Skin of body (tissue), 2 donors: ENCODE results near the gene SEC14L1. TPM values are rescaled to one million over a fixed set of nuclear protein-coding genes. Genes with fewer than 3 reads are reported as not detected.
"Not testable (repeated sequence)": the region's sequence is repeated elsewhere in the genome, so short reads cannot be mapped to it uniquely, and the experiment has no call there.

Experiments used
- DNase-seq: peaks from one replicate; lab custom pipeline; 2025; lab: John Stamatoyannopoulos, UW
- total RNA-seq: library from RNA; depleted of rRNA; stranded (reverse); fragments of >200 nt; gene quantifications from one replicate; pipeline ENCODE4 v1.2.3, GENCODE V29; 2014

Gene SEC14L1
- 56.4 TPM for total RNA-seq

GRCh38 chr17:77140878-77141767 lies at the start of gene SEC14L1:
SEC14L1 (plus strand) TSS chr17:77140969; CDS start chr17:77143597, 2,628 bp downstream.
- DNase-seq = no peak

- no peak for DNase-seq
Measured at GRCh38 chr17:77092025-77092424, 48.7 kb upstream of the SEC14L1 start.

GRCh38 chr17:77095461-77095860 lies 45.3 kb upstream of the SEC14L1 start:
- DNase-seq = no peak

GRCh38 chr17:77096570-77097214 lies 44.1 kb upstream of the SEC14L1 start:
- DNase-seq = peak; percentile 48

- no peak for DNase-seq
Measured at GRCh38 chr17:77097631-77098180, 43.1 kb upstream of the SEC14L1 start.

GRCh38 chr17:77098884-77099545 lies 41.8 kb upstream of the SEC14L1 start:
- peak; percentile 75 for DNase-seq

GRCh38 chr17:77099997-77100396 lies 40.8 kb upstream of the SEC14L1 start:
- no peak for DNase-seq

- DNase-seq = no peak
Measured at GRCh38 chr17:77101521-77102410, 39.0 kb upstream of the SEC14L1 start.

GRCh38 chr17:77102411-77103134 lies 38.2 kb upstream of the SEC14L1 start:
- not testable (repeated sequence) for DNase-seq

- no peak for DNase-seq
Measured at GRCh38 chr17:77105706-77106105, 35.1 kb upstream of the SEC14L1 start.

- no peak for DNase-seq
Measured at GRCh38 chr17:77106874-77107358, 33.9 kb upstream of the SEC14L1 start.

GRCh38 chr17:77107506-77108433 lies 33.0 kb upstream of the SEC14L1 start:
- DNase-seq = peak; percentile 42

GRCh38 chr17:77109159-77109759 lies 31.5 kb upstream of the SEC14L1 start:
- no peak for DNase-seq

- peak; percentile 86 for DNase-seq
Measured at GRCh38 chr17:77109764-77110359, 30.9 kb upstream of the SEC14L1 start.

GRCh38 chr17:77111165-77111933 lies 29.4 kb upstream of the SEC14L1 start:
- DNase-seq = not testable (repeated sequence)

- DNase-seq = no peak
Measured at GRCh38 chr17:77111934-77112296, 28.9 kb upstream of the SEC14L1 start.

GRCh38 chr17:77115510-77115909 lies 25.3 kb upstream of the SEC14L1 start:
- DNase-seq = no peak
